NCI-H128 (cell line): ENCODE data around the gene BABAM2.
"Not testable (repeated sequence)": the region's sequence is repeated elsewhere in the genome, so short reads cannot be mapped to it uniquely, and the experiment has no call there.

Experiments
- DNase-seq: peaks from one replicate; lab custom pipeline; 2025; ENCODE audit not compliant: unreplicated experiment; lab: John Stamatoyannopoulos, UW

BABAM2 gene

DNA sequence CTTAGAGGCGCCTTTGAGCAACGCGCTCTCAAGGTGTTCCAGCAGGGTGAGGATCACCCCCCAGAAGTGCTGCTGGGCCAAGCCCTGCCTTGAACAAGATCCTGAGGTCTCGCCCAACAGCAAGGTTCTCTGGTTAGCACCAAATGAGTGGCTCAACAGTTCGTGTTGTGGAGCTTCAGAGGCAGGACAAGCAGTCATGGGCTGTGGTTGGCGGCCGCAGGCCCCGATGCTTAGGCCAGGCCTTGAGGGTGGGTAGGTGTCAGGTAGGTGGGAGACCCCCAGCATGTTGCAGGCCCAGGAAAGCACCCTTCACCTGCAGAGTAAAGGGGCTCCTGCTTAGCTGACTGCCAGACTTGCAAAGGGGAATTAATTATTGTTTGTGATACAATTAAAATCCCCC lies 431.9 kb downstream of the BABAM2 start:
- DNase-seq: no peak

DNA sequence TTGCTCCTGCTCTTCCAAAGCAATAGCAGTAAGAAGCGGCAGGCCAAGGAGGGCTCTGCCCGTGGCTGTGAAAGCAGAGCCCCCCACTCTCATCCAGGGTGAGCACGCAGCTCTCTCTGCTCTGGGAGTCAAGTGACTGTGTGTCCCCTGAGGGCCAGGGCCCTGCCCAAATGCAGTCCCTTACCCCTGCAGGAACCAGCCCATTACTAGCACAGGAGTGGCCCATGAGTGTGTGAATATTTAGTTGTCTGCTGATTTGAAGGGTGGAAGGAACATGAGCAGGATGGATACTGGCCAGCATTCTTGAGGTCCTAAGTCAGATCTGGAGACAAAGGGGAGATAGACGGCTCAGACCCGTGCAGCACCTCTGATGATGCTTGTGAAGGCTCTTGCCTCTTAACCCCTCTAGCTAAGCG lies 432.5 kb downstream of the BABAM2 start:
- no peak for DNase-seq

DNA sequence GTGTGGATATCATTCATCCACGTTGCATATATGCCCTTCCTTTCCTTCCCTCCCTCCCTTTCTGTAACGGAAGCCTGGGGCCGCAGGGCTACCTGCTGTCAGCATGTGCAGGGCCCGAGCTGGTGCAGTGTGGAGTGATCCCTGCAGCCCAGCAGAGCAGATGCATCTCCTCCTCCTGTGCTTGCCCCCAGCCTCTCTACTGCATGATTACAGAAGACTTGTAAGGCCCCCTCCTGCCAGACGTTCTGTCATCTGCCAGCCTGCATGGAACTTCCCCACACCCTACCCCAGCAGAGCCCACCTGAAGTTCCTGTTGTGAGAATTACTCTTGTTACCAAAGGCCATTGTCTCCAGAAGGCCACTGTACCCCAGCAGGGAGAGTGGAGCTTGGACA lies 434.6 kb downstream of the BABAM2 start:
- no peak for DNase-seq

DNA sequence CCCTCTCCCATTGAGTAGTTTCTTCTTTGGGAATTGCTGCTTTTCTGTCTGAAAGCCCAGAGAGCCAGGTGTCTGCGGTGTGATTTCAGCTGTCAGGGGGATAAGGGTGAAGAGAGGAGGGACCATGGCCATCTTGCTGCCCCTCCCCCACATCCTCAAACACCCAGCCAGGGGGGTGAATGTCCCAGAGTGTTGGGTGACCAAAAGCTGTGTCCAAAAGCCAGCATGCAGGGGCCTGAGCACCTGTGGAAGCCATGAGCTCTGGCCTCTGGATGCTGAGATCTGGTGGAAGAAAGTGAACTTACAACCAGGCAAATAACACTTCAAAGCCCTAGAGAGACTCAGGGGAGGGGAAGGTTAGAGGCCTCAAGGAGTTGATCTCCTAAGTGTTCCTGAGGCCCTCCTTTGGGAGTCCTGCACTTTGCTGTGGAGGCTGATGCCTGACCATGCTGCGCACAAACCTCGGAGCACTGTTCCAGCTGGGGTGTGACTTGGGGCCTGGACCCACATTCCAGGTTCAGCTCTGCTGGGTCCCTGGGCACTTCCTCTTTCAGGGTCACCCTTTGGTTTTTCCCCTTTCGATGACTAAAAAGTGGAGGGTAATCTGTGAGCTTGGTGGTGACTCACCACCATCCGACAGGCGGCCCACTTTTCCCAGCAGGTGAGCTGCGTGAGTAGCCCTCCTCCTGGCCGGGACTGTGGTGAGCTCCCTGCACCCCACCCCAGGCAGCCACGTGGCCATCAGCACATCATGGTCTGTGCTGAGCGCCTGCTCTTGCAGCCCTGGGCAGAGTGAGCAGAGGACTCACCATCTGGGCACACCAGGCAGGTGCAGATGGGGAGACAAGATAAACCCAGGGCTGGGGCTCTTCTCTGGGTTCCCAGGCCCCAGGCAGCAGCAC lies 435.3 kb downstream of the BABAM2 start:
- DNase-seq: no peak

DNA sequence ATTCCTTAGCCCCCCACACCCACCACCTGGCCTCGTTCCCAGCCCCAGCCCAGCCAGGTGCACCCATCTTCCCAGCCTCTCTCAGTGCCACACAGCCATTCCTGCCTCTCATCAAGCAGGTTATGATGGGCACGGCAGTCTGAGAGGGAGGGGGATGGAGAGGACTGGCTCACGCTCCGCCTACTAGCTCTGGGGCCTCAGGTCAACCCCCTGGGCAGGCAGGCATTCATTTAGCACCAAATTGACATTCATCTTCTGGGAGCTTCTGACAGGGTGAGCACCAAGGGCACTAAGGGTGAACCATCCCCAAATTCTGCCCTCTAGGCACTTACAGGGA lies 435.9 kb downstream of the BABAM2 start:
- DNase-seq: no peak

DNA sequence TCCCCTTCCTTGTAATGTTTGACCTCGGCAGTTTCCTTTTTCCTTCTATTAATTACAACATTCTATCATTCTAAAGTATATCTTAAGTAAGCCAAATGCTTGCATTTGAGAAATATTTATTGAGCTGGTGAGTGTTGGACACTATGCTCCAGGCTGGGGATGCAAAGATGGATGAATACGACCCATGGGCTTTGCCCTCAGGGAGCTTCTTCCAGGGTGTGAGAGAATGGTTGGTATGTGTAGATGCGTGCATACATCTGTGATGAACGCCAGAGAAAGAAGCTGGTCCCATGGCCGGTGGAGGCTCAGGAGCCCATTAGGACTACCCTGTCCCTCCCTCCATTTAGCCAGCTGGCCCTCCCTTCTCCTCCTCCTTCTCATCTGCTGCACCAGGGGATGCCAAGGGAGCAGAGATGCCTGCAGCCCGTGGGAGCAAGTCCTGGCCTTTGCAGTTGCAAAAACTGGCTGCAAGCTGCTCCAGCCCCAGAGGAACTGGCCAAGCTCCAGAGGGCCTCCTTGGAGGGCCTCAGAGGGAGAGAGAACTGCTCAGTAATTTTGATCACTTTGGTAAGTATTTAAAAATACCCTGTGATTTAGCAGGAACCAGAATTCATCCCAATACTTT lies 436.5 kb downstream of the BABAM2 start:
- no peak for DNase-seq

DNA sequence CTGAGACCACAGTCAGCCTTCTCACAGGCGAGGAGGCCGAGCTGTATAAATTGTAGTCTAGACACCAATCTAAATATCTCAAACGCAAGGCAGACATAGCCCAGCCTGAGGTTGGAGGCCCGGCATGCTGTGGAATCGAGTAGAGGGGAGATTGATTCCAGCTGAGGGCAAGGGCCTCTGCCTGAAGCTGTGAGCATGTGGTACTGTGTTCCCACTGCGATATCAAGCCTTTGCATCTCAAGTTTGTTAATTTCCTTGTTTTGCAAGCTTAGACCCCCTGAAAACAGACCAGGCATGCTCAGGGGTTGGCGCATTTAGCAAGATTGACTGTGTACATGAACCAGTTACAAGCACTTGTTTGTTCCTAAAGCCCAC lies 437.0 kb downstream of the BABAM2 start:
- DNase-seq: no peak

DNA sequence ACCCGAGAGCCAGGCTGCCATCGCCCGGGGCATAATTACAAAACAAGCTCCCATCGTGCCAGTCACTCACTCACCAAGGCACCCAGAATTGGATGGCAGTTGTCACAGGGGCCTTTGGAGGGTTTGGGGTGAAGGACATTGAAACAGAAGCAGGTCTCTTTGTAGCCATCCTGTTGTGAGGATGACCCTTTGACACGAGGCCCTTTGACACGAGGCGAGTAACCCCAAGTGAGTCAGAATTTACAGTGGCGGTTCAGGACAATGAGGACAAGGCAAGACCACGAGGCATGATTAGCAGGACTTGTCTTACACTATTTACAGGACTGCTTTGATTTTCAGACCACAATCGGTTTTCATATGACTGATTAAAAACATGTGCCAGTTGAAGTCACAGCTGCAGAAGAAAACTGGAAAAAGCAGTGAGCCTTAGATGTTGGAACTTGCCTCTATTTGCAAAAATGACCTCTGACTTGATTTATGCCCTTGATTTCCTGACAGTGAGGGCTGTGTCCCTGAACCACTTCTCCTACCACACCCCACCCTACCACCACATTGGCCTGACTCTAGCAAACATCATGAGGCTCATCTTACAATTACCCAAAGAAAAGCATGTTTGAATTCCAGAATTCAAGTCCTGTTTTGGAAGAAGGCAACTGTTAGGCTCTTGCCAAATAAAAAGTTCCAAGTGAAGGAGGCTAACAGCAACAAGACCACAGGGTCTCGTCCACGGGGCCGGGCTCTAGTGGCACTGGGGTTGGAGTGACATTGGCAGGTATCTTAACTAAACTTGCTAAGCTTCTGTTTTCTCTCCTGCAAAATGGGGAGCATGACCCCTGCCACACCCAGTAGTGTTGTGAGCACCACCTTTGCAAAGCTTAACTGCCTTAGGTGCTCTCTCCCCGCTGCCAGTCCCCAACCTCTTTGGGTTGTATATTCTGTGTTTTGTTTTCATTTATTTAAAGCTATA lies 437.7 kb downstream of the BABAM2 start:
- DNase-seq: no peak

DNA sequence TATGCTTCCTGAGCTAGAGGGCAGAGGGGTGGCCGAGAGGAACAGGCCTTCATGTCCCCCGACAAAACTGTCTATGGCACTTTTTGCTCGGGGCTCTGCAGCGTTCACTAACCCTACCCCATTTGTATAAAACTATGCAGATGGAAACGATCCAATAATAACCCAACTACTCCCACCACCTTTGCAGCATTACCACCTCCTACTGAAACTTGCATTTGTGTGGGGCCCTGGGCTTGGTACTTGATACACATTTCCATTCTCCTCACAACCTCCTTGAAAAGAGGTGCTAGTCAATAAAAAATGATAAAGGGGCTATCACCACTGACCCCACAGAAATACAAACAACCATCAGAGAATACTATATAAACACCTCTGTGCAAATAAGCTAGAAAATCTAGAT lies 438.7 kb downstream of the BABAM2 start:
- no peak for DNase-seq

DNA sequence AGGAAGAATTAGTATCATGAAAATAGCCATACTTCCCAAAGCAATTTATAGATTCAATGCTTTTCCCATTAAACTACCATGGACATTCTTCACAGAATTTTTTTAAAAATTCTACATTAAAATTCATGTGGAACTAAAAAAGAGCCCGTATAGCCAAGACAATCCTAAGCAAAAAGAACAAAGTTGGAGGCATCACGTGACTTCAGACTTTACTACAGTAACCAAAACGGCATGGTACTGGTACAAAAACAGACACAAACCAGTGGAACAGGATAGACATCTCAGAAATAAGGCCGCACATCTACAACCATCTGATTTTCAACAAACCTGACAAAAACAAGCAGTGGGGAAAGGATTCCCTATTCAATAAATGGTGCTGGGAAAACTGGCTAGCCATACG lies 440.2 kb downstream of the BABAM2 start:
- DNase-seq: not testable (repeated sequence)

DNA sequence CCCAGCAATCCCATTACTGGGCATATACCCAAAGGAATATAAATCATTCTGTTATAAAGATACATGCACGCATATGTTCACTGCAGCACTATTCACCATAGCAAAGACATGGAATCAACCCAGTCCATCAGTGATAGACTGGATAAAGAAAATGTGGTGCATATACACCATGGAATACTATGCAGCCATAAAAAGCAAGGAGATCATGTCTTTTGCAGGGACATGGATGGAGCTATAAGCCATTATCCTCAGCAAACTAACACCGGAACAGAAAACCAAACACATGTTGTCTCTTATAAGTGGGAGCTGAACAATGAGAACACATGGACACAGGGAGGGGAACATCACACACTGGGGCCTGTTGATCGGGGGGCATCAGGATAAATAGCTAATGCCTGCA lies 441.3 kb downstream of the BABAM2 start:
- DNase-seq: not testable (repeated sequence)

DNA sequence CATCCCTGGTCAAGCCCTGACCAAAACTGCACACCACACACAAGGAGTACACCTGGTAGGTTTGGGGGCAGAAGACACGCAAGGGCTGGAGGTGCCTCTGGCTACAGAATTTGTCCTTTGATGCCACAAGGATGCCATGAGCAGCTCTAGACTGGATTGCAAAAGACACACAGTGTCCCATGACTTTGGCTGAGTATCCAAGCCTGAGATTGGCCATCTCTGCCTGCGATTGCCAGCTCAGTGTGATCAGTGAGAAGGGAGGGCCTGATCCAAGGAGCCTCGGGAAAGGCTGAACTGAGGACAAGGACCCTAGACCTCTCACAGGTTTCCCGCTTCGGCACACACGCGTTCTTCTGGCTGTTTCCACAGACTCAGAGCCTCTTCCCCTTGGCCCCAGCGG lies 442.2 kb downstream of the BABAM2 start:
- no peak for DNase-seq

DNA sequence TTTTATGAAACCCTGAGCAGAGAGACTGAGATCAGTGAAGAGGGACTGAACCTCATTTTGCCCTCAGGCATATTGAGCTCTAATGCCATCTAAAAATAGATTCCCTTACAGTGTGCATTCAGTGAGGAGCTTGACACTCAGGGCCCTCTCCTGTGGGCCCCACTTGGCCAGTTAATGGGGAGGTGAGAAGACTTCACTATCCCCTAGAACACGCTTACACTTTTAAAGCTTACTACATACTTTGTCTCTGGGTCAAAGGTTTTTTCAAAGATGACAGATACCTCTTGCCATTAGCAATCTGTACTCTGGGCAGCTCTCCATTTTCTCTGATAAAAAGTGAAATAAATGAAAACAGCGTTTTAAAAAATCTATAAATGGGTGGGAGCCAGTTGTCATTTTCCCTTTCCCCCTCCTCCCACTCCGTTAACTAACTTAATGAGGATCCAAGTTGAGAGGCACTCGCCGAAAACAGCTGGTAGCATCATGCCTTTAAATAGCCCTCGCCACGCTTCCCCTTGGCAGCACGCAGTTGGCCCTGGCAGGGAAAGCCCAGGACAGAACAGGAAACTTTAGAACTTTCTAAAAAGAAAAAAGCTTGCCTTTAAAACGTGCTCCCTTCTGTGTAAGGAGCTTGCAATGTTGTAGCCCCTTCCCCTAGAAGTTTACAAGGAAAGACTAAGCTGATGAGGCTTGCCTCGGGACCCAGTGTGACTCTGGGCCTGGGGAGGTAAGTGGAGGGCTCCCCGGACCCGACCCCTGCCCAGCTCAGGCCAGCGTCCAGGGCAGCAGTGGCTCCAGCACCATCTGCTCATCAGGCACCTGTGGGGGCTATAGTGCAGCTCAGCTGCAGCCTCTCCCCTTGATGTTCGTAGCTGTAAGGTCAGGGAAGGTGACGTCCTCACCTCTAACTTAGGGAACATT lies 443.3 kb downstream of the BABAM2 start:
- DNase-seq: no peak

DNA sequence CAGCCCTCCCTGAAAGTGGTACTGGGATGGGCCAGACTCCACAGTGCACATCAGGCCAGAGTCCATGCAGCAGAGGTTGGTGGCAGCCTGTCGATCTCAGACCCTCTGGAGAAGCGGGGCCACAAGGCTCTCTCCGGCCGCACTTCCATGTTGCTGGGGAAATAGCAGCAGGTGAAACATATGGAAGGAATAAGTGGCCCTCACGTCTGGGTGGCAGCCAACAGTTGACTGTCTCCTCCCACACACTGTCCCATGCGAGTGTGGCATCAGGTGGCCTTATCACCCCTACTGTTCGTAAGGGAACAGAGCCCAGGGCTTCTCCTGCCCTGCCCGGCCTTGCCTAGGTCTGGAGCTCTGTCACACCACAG lies 444.0 kb downstream of the BABAM2 start:
- no peak for DNase-seq

DNA sequence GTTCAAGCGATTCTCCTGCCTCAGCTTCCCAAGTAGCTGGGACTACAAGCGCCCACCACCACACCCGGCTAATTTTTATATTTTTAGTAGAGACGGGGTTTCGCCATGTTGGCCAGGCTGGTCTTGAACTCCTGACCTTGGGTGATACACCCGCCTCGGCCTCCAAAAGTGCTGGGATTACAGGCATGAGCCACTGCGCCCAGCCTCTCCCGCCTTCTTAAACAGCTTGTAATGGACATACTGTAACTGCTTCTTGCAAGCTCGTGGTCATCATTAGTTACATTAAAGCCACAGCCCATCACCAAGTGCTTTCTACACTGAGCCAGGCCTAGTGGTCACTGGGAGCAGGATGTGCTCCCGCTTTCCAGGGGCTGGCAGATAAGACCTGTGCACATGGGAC lies 444.7 kb downstream of the BABAM2 start:
- not testable (repeated sequence) for DNase-seq

DNA sequence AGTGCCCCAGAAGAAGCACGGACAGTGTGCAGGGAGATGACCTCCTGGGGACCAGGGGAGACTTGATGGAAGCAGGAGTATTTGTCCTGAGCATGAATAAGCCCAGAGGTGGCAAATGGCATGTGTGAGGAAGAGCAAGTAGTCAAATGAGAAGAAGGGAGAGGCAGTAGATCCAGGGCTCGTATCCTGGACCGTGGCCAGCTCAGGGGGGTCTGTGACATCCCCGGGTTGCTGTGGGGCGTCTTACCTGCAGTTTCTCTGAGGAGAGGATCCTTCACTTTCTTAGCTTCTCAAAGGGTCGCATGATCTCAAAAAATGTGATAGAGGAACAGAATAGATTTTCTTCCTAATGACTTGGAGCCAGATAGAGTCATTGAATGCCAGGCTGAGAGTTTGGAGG lies 445.1 kb downstream of the BABAM2 start:
- DNase-seq: no peak

DNA sequence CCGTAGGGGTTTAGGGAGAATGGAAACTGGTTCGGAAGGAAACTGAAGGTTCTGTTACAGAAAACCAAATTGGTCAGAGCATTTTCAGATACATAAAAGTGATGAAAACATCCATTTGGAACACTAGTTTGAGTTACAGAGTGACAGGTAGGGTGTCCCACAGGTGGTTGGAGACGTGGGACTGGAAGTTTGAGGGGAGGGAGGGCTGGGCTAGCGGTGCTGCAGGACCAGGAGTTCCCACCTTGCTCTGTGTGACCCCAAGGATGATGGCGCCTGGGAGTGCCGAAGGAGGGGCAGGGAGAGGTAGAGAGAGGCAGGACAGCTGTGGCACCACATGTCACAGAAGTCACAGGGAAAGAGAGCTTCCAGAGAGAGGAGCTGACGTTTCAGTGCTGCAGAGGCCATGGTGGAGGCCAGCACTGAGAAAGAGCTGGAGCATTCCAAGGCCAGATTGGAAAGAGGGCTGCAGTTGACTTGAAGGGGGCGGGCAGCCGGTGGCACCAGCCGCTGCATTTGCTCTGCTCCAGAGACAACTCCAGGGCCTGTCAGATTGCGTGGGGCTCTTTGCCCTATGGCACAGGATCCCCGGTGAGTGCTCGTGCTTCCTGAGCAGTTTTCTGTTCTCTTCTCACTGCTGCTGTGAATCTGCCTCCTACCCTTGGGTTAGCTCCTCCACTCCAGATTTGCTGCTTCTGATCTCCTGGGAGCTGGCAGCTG lies 445.9 kb downstream of the BABAM2 start:
- no peak for DNase-seq

DNA sequence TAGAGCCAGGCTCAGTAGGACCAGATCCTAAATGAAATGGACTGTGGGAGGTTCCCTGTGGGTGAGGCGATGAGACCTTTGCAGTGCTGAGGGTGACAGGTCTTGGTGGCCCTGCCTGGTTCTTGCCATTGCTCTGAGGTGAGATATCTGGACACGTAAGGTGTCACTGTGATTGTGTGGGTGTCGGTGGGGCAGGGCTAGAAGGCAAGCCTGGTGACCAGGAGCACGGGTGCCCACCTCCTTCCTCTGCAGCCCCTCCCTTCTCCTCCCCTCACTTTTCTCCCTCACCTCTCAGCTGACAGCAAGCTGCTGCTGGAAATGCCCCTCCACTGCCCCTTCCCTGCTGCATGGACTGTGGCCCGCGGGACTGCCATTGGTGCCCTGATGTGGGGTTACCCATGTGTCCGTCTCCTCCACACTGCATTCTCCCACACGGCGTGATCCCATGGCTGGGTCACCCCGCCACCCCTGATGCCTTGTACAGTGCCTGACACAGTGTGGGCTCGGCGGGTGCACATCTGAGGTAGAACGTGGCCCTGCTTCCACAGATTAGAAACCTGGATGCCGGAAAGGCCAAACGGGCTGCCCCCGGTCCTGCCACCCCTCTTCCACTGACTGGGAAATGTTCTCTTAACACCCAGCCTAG lies 446.6 kb downstream of the BABAM2 start:
- DNase-seq: no peak

DNA sequence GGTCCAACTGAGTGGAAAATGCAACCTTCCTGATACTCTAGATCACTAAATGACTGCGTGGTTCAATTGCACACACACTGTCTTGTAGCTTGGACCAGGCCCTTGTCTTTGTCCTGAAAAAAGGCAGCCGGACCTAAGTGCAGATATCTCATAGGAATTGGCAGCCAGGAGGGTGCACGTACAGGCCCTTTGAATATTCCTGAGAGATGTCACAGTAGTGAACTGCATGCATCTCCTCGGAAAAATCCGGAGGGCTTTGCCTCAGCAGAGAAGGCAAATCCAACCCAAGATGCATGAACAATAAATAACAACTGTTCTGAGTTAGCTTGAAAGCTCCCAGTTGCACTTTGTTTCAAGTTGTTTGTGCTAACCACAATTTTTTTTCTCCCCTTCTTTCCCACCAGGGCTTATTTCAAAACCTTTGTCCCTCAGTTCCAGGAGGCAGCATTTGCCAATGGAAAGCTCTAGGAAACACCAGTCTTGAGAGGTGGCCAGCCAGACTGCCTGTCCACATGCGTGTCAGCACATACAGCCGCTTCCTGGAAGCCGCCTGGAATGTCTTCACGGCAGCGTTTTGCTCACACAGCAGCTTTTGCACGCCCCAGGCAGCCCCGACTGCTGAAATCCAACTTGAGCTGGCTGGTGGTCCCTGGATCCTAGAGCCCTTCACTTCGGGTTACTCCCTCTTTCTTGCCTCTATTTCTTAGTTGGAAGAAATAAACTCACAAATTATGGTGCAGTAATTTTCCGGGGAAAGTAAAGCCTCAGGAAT lies 447.7 kb downstream of the BABAM2 start:
- DNase-seq: no peak
